ENCODE results near the gene TMPRSS3.

DNA sequence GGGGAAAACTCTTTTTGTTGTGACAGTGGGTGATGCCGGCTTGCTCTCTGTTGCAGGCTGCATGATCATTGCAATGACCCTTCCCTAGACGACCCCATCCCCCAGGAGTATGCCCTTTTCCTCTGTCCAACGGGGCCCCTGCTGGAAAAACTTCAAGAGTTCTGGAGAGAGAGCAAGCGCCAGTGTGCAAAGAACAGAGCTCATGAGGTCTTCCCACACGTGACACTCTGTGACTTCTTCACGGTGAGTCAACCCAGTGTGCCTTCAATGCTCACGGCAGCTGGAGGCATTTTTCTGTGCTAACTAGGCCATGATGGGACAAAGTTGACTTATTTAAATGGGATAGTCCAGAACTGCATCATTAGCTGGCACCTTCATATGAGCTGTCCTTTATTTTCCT lies 13.5 kb upstream of the TMPRSS3 start:
- TF ChIP-seq CTCF (IDR thresholded peaks at IDR 0.05) (no peak), POLR2A (IDR thresholded peaks at IDR 0.05) (no peak), POLR2AphosphoS5 (IDR thresholded peaks at IDR 0.05) (no peak)
